DMS153 treated with DMSO at 0.1 percent for 48 hours (cell line): ENCODE data around the gene OSER1.
"Not testable (repeated sequence)": the region's sequence is repeated elsewhere in the genome, so short reads cannot be mapped to it uniquely, and the experiment has no call there.

Experiments
- DNase-seq: peaks from one replicate; lab custom pipeline; 2025; ENCODE audit not compliant: unreplicated experiment; lab: John Stamatoyannopoulos, UW

OSER1 gene

DNA sequence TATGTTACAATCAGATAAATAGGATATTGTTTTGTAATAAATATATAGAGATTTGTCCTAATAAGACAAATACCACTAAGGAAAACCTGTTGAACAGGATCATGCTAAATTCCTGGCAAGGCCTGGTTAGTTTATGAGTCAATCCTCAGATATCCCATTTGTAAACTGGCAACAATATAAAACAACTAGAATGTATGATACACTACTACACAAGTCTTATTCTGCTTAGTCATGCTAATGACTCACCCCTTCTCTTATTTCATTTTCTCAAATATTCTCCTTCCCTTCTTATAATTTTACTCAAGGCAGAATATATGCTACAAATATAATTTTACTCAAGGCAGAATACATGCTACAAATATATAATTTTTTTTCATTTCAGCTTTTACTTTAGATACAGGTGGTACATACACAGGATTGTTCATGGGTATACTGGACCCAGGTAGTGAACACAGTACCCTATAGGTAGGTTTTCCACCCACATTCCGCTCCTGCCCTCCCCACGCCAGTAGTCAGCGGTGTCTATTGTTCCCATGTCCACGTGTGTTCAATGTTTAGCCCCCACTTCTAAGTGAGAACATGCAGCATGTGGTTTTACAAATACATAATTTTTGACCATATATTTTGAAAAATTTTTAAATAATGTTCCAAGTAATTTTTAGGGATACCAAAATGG is 6.3 kb downstream of the OSER1 start:
- no peak for DNase-seq

DNA sequence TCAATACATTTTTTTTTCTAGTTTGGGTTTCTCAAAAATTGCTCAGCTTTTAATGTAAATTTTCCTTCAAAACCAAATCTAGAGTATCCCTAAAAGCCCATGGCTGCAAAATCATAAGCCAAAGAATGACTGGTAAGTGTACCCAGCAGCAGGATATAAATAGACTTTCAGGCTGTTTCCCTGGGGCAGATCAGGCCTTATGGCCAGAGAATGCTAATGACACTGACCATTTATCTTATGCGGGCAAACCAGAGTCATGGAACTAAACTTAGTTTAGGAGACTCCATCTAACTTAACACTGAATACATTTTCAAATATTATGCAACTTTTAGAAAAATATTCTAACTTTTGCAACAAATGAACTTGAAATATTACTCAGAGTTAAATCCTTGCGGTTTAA is 7.4 kb downstream of the OSER1 start:
- no peak for DNase-seq

GRCh38 chr20:44200983-44201382 is 9.6 kb downstream of the OSER1 start:
- no peak for DNase-seq

DNA sequence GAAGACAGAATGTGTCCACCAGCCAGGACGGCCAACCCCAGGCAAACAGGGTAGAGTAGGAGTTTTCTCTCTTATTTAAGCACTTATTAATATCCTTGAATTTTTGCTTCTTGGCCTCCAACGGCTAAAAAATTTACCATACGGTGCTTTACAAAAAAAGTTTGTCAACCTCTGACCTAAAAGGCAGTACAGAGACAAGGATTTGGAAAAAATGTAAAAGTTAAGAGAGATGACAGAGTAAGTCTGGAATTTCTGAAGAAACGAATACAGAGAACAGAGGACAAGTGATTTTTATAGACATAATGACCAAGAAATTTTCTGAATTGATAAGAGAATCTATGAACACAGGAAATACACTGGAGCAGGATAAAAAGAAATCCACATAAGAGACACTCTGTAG is 10.2 kb downstream of the OSER1 start:
- no peak for DNase-seq

DNA sequence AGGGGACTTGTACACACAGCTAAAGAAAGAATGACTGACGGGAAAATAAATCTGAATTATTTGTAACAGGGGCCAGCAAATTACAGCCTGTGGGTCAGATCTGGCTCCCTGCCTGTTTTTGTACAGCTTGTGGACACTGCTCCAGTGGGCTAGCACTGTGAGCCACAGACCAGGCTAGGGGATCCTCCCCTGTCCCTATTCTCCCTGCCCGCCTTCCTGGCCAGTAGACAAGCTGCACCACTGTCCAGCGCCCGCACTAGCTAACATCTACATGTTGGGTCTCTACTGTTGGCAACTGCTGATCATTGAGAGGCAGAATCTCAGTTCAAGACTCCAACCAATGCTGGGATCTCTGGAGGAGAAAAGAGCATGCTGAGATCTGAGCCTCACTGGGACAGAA is 10.7 kb downstream of the OSER1 start:
- DNase-seq = no peak

GRCh38 chr20:44198872-44199271 is 11.7 kb downstream of the OSER1 start:
- DNase-seq = no peak

- DNase-seq = no peak
Measured at GRCh38 chr20:44196271-44196670, 14.3 kb downstream of the OSER1 start.

GRCh38 chr20:44195605-44196004 is 15.0 kb downstream of the OSER1 start:
- no peak for DNase-seq

GRCh38 chr20:44193801-44194200 is 16.8 kb downstream of the OSER1 start:
- no peak for DNase-seq

GRCh38 chr20:44191640-44192039 is 18.9 kb downstream of the OSER1 start:
- DNase-seq = not testable (repeated sequence)

- peak; percentile 54 for DNase-seq
Measured at GRCh38 chr20:44190197-44190852, 20.2 kb downstream of the OSER1 start.

DNA sequence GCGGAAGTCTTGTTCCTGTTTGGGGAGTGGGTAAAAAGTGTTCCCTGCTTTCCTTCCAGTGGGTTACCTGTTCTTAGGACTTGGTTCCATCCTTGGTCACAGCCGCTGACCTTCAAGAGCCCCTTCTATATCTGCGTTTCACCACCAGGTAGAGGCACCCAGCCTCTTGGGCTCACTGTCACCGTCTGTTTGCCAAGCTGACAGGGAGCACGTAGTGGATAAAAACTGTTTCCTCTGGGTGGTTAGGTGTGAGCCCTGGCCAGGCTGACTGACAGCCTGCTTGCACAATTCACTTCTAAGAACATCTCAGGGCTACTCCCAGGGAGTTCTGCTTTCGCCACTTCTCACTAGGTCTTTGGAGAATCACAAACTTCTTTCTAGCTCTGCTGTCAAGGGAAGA is 21.8 kb downstream of the OSER1 start:
- no peak for DNase-seq

GRCh38 chr20:44187772-44188709 is 22.5 kb downstream of the OSER1 start:
- no peak for DNase-seq

DNA sequence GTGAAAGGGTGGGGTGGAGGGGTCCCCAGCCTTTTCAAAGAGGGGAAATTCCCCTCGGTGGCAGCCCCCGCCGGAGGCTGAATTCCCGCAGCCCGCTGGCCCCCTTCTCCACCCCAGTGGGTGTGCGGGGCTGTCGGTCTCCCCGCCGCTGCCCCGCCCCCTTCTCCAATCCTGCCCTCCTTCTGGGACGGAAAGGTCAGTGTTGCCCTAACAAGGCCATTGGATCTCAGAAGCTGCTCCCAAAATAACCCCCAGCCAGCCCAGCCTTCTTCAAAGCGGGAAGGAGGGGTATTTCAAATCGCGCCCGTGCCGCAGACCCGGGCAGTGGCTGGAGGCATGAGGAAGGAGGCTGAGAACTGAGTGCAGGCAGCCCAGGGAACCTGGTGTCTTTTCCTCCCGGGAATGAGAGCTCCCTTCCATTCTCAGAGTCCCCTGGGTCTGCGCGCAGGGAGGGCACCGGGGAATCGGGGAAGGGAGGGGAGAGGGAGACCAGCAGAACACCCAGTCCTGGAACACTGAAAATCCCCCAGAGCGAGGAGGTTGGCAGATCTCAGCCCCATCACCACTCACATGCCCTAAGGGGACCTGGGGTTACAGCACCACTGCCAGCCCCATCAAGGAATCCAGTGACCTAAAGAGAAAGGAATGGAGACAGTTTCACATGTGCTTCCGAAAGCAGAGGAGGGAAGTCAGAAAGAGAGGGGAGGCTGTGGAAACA is 23.4 kb downstream of the OSER1 start, which contains the start of gene JPH2:
JPH2 (minus strand) TSS at position 135 of the 718 bp plus-strand sequence. CDS start 483 bp downstream, outside the sequence.
- DNase-seq = no peak

DNA sequence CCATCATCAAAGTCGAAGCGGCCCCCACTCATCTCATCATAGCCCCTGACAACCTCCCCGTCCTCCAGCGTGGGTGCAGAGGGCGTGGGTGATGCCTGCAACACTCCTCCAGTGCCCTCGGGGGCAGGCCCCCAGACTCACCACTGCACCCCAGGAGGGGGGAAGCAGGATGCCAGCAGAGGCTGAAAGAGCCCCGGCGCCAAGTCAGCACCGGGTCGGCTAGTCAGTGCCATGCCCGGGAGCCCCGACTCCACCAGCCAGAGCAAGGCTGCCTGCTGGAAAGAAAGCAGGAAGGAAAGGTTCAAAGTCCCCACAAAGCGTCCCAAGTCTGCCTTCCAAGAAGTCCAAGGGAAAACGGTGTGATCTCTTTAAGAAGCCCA is 23.9 kb downstream of the OSER1 start:
- DNase-seq = no peak

- no peak for DNase-seq
Measured at GRCh38 chr20:44186201-44186600, 24.4 kb downstream of the OSER1 start.

- DNase-seq = no peak
Measured at GRCh38 chr20:44185574-44185973, 25.0 kb downstream of the OSER1 start.

DNA sequence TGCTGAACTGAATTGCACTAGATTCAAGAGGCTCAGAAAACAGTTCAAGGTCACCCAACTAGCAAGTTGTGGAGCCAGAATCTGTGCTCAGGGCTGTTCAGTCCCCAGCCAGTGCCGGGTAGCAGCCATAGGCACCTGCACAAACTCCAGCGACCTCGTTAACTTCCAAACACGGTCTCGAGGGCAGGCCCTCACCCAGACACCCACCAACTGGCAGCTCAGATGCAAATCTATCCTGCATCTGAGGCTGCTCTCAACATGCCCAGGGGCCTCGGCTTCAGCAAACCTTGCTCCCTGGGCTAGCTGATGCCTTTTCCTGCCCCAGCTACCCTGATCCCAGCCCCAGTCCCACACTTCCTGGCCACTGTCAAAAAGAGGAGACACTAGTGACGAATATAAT is 27.3 kb downstream of the OSER1 start:
- no peak for DNase-seq

DNA sequence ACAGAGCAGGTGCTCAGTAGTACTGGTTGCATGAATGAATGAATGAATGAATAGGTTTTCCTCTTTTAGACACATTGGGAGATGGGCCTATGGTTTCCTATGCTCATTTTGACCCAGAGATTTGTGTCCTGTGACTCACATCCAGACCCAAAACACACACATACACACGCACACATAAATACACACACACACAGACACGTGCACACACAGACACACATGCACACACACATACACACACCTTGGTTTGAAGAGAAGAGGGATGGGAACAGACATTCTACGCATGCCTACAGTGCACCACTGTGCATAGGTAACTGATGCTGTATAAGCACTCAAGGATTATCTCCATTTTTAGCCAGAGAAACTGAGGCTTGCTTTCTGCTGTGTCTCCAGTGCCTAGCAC is 27.7 kb downstream of the OSER1 start:
- no peak for DNase-seq

DNA sequence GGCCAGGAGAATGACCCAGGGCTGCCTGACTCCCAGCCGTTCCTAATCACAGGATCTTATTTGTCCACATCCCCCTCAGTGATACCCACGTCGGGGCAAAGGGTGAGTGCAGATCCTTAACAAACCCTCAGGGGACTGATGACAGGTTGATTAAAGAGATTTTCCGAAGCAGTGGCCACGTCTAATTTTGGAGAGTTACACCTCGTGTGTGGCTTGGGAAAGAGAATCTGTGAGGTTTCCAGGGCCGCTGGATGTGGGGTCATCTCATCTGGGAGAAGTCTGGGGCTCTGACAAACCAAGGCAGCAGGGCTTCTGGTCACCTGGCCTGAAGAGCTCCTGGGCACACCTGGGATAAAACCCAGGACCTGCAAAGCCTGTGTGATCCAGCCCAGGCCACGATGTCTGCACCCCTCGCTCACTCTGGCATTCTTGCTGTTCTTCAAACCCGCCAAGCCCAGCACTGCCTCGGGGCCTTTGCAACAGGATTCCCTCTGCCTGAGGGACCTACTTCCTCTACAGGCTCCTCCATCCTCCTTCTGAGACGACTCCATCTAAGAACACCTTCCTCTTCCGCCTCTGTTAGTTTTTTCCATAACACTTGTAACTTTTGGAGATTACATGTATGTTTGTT is 28.3 kb downstream of the OSER1 start:
- DNase-seq = no peak

- DNase-seq = no peak
Measured at GRCh38 chr20:44181611-44182010, 29.0 kb downstream of the OSER1 start.
